Nucleus accumbens (tissue), 56 donors: Measurements from ENCODE around the gene ADSS2.
"Not testable (repeated sequence)": the region's sequence is repeated elsewhere in the genome, so short reads cannot be mapped to it uniquely, and the experiment has no call there.

Experiments
- DNase-seq, 56 donors: peaks; one replicate each; lab custom pipeline; 2025; lab: John Stamatoyannopoulos, UW

ADSS2 gene

GRCh38 chr1:244369256-244370057 is 82.3 kb downstream of the ADSS2 start:
- no peak for DNase-seq

GRCh38 chr1:244368279-244368678 is 83.4 kb downstream of the ADSS2 start:
- no peak for DNase-seq

- DNase-seq = no peak
Measured at GRCh38 chr1:244367399-244368114, 84.2 kb downstream of the ADSS2 start.

GRCh38 chr1:244365809-244366208 is 85.9 kb downstream of the ADSS2 start:
- DNase-seq = no peak

- not testable (repeated sequence) for DNase-seq
Measured at GRCh38 chr1:244365262-244365661, 86.4 kb downstream of the ADSS2 start.

- DNase-seq = no peak
Measured at GRCh38 chr1:244362476-244362875, 89.2 kb downstream of the ADSS2 start.

GRCh38 chr1:244361764-244362473 is 89.8 kb downstream of the ADSS2 start:
- DNase-seq = peak in 3 of 56 donors; percentile 2 to 17 (median 3)
